Tibial artery (tissue), 4 donors: ENCODE results near the gene AK5.

Experiments
- DNase-seq, 2 donors: peaks; one replicate each; pipeline ENCODE4 v3.0.0-alpha.2; 2019
- H3K27ac ChIP-seq, 2 donors: fragments of 200-600 bp; sonication (generic) in 1 of 2; 1 replicate in 1 of 2; 2 replicates in 1 of 2; pipeline ENCODE4 v1.5.1; 2018 to 2019; ENCODE audit warnings: mild to moderate bottlenecking in 1 of 2
- H3K27me3 ChIP-seq, 2 donors: fragments of 200-600 bp; sonication (generic) in 1 of 2; one replicate each; pipeline versions ENCODE4 v1.5.1 to v1.6.0; 2016 to 2019
- H3K36me3 ChIP-seq, 3 donors: fragments of 200-600 bp; sonication (generic) in 2 of 3; one replicate each; pipeline ENCODE4 v1.5.1; 2016 to 2019; ENCODE audit warnings: mild to moderate bottlenecking in 2 of 3
- H3K4me1 ChIP-seq, 4 donors: fragments of 200-600 bp; sonication (generic) in 2 of 4; 1 replicate in 3 of 4; 2 replicates in 1 of 4; pipeline ENCODE4 v1.5.1; 2016 to 2019
- H3K4me3 ChIP-seq, 2 donors: fragments of 200-600 bp; sonication (generic) in 1 of 2; 1 replicate in 1 of 2; 2 replicates in 1 of 2; pipeline ENCODE4 v1.5.1; 2018 to 2019; ENCODE audit warnings: mild to moderate bottlenecking in 2 of 2
- H3K9me3 ChIP-seq, 3 donors: fragments of 200-600 bp; sonication (generic) in 1 of 3; one replicate each; pipeline ENCODE4 v1.5.1; 2016 to 2019
- CTCF ChIP-seq, 2 experiments: fragments of 200-600 bp in 1 of 2; fragments of 450-650 bp in 1 of 2; IDR thresholded peaks; one replicate each; pipeline ENCODE4 v1.5.1; 2017 to 2019; ENCODE audit warnings: antibody characterized with exemption in 2 of 2, mild to moderate bottlenecking in 1 of 2, moderate library complexity in 1 of 2
- intact Hi-C: fragments of 100-400 bp; cut with DNase I; formaldehyde crosslinking; loops from one replicate; pipeline ENCODE4 v1.15.0; 2023; ENCODE audit warnings: low total_unique reads

The AK5 gene

GRCh38 chr1:77279929-77280328, 1.9 kb upstream of the AK5 start:
- H3K27me3 ChIP-seq = no peaks in the 10 kb centered on the region
- TF ChIP-seq CTCF (IDR thresholded peaks at IDR 0.05) = no peak
- intact Hi-C loops = no loop called here
- no peak overlapping the region for H3K4me3 ChIP-seq
- no peaks in the 10 kb centered on the region for H3K36me3 ChIP-seq
- no peak overlapping the region for H3K27ac ChIP-seq
- H3K9me3 ChIP-seq = no peaks in the 10 kb centered on the region
- H3K4me1 ChIP-seq = peaks cover 0 to 26% (median 13%) of the 10 kb centered on the region in 4 donors
- no peak for DNase-seq

DNA sequence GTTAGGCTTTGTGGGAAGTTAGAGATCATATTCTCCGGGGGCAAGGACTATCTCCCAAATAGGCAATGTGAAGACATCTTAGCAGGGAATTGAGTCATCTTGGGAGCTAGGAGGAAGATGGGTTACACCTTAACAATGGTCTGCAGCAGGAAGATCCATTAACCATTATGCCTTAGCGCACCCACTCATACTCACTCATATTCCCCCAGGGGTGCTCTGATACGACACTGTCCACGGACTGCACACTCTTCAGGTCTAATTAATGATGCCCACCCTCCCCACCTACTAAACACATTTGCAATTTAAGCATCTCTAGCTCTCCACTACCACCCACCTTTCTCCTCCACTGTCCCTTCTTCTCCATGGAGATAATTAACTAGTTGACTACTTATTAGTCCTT, 857 bp upstream of the AK5 start:
- intact Hi-C loops = no loop called here
- H3K36me3 ChIP-seq = no peaks in the 10 kb centered on the region
- peaks cover 0 to 26% (median 13%) of the 10 kb centered on the region in 4 donors for H3K4me1 ChIP-seq
- H3K27me3 ChIP-seq = no peaks in the 10 kb centered on the region
- H3K9me3 ChIP-seq = no peaks in the 10 kb centered on the region
- DNase-seq = no peak
- no peak overlapping the region for H3K27ac ChIP-seq
- TF ChIP-seq CTCF (IDR thresholded peaks at IDR 0.05) = no peak
- no peak overlapping the region for H3K4me3 ChIP-seq

DNA sequence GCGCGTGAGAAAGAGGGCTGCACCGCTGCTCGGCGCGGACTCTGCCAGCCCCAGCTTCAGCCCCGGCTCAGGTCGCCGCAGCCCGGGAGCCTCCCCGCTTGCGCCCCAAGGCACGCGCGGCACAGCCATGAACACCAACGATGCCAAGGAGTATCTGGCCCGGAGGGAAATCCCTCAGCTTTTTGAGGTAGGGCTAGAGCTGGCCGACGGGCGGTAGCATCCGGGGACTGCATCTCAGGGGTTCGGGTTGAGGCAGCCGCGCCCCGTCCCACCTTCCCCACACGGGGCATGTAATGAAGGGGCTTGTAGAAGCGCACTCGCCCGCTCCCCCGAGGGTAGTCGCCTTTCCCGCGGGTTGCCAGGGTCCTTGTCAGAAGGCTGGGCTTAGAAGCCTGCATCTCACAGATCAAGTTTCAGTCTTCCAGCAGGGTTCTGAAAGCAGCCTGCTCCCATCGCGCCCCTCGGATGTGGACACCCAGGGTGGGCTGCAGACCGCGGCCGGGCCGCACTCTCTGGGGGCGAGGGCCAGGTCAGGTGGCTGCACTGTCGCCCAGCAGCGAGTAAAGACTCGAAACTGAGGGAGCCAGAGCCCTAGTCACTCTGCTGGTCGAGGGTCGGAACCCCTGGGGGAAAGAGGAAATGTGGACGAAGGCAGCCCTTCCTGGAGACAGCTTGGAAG, 507 bp downstream of the AK5 start:
- TF ChIP-seq CTCF (IDR thresholded peaks at IDR 0.05) = no peak
- peak overlapping the region; percentile 8 to 12 for H3K27ac ChIP-seq

GRCh38 chr1:77282866-77283539, 1.2 kb downstream of the AK5 start:
- DNase-seq = no peak
- no peaks in the 10 kb centered on the region for H3K27me3 ChIP-seq
- no peaks in the 10 kb centered on the region for H3K9me3 ChIP-seq
- H3K36me3 ChIP-seq = no peaks in the 10 kb centered on the region
- intact Hi-C loops = no loop called here
- H3K4me3 ChIP-seq = peak overlapping the region; percentile 65 to 77
- TF ChIP-seq CTCF (IDR thresholded peaks at IDR 0.05) = no peak
- H3K4me1 ChIP-seq = peaks cover 0 to 26% (median 13%) of the 10 kb centered on the region in 4 donors
- H3K27ac ChIP-seq = peak overlapping the region in 1 of 2 donors; percentile 8

More for the DNA sequence above, 507 bp downstream of the AK5 start:
- Histone ChIP-seq H3K4me3 (peak overlapping the region; percentile 65 to 77), H3K27me3 (no peaks in the 10 kb centered on the region), H3K36me3 (no peaks in the 10 kb centered on the region), H3K9me3 (no peaks in the 10 kb centered on the region), H3K4me1 (peaks cover 0 to 26% (median 13%) of the 10 kb centered on the region in 4 donors)
- intact Hi-C loops = no loop called here
- no peak for DNase-seq

GRCh38 chr1:77283701-77284425, 2.0 kb downstream of the AK5 start:
- Histone ChIP-seq H3K36me3 (no peaks in the 10 kb centered on the region), H3K27me3 (no peaks in the 10 kb centered on the region), H3K4me1 (peaks cover 0 to 26% (median 13%) of the 10 kb centered on the region in 4 donors), H3K27ac (no peak overlapping the region), H3K4me3 (no peak overlapping the region), H3K9me3 (no peaks in the 10 kb centered on the region)
- intact Hi-C loops = no loop called here
- no peak for TF ChIP-seq CTCF (IDR thresholded peaks at IDR 0.05)
- DNase-seq = no peak
